Muscle layer of colon (tissue), 2 donors: ENCODE data around the gene SAMD15.
"Not testable (repeated sequence)": the region's sequence is repeated elsewhere in the genome, so short reads cannot be mapped to it uniquely, and the experiment has no call there.

Source experiments
- H3K27ac ChIP-seq: one replicate; pipeline ENCODE4 v1.7.0; 2013; ENCODE audit warnings: low read depth, mild to moderate bottlenecking, low read length, moderate library complexity
- H3K27me3 ChIP-seq, 2 donors: one replicate each; pipeline ENCODE4 v1.7.0; 2013; ENCODE audit warnings: low read length in 2 of 2, mild to moderate bottlenecking in 2 of 2; ENCODE audit not compliant: insufficient read depth in 2 of 2, control insufficient read depth in 1 of 2
- H3K36me3 ChIP-seq: one replicate; pipeline ENCODE4 v1.7.0; 2013; ENCODE audit warnings: mild to moderate bottlenecking, low read length; ENCODE audit not compliant: insufficient read depth
- H3K4me1 ChIP-seq: one replicate; pipeline ENCODE4 v1.7.0; 2013; ENCODE audit warnings: mild to moderate bottlenecking, low read length; ENCODE audit not compliant: insufficient read depth
- H3K4me3 ChIP-seq, 2 donors: one replicate each; pipeline ENCODE4 v1.7.0; 2013; ENCODE audit warnings: low read length in 2 of 2, low read depth in 1 of 2, mild to moderate bottlenecking in 1 of 2, moderate library complexity in 1 of 2
- H3K9ac ChIP-seq: one replicate; pipeline ENCODE4 v1.7.0; 2013; ENCODE audit warnings: low read length
- H3K9me3 ChIP-seq: one replicate; pipeline ENCODE4 v1.7.0; 2013; ENCODE audit warnings: mild to moderate bottlenecking, low read length
- donor health status: abdominal sarcoma.
- donor health status: Adenocarcinoma of cecum.

The SAMD15 gene

DNA sequence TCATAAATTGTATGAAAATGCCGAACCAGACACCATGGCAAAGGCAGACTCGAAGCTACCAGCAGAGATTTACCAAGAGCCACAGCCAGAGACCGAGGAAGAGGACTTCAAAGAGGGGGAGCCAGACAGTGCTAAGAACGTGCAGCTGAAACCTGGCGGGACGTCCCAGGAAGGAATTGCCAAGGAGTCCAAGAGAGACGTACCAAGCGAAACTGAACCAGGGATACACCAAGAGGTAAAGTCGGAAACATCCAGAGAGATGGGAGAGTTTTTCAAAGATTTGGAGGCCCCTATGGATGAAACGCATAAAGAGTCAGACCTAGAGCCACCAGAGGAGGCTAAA, 294 bp downstream of the SAMD15 start:
- Histone ChIP-seq H3K4me3 (peak overlapping the region; percentile 84 to 94), H3K27me3 (no peaks in the 10 kb centered on the region), H3K27ac (peak overlapping the region; percentile 91)

DNA sequence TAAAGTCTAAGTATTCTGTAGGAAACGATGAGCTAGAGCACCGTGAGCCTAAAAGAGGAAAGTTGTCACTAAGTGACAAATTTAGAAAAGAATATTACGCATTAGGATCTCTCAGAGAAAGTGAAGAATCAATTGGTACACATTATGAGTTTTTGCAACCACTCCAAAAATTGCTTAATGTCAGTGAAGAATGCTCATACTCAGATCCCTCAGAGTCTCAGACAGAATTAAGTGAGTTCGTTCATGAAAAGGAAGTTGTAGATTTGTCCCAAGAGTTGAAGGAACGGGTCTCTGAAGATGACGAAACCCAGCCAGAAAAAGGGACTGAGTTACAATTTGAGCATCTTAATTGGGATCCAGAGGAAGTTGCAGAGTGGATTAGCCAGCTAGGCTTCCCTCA, 1.5 kb downstream of the SAMD15 start:
- Histone ChIP-seq H3K9me3 (no peaks in the 10 kb centered on the region), H3K4me1 (peaks cover 12% of the 10 kb centered on the region), H3K9ac (no peak overlapping the region), H3K27ac (no peak overlapping the region), H3K27me3 (no peaks in the 10 kb centered on the region), H3K36me3 (no peaks in the 10 kb centered on the region), H3K4me3 (no peak overlapping the region)

More for the DNA sequence above, 294 bp downstream of the SAMD15 start:
- H3K4me1 ChIP-seq: peaks cover 12% of the 10 kb centered on the region
- no peak overlapping the region for H3K9ac ChIP-seq
- no peaks in the 10 kb centered on the region for H3K9me3 ChIP-seq
- H3K36me3 ChIP-seq: no peaks in the 10 kb centered on the region

DNA sequence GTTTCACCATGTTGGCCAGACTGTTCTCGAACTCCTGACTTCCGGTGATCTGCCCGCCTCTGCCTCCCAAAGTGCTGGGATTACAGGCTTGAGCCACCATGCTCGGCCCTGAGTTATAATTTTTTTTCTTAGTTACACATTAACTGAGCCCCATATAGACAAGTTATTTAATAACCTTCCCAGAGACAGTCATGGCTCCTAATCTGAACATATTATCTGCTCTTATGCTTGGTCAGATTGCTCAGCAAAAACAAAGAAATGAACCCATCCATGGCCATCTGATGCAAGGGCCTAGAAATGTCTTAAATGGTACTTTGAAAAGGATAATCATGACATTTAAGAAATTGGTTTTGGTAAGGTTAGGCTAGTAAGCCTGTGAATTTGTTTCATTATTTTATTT, 13.0 kb downstream of the SAMD15 start:
- H3K27ac ChIP-seq: no peak overlapping the region
- no peak overlapping the region for H3K9ac ChIP-seq
- no peak overlapping the region for H3K4me3 ChIP-seq
- H3K27me3 ChIP-seq: no peaks in the 10 kb centered on the region
- no peaks in the 10 kb centered on the region for H3K9me3 ChIP-seq
- no peaks in the 10 kb centered on the region for H3K36me3 ChIP-seq
- no peaks in the 10 kb centered on the region for H3K4me1 ChIP-seq

DNA sequence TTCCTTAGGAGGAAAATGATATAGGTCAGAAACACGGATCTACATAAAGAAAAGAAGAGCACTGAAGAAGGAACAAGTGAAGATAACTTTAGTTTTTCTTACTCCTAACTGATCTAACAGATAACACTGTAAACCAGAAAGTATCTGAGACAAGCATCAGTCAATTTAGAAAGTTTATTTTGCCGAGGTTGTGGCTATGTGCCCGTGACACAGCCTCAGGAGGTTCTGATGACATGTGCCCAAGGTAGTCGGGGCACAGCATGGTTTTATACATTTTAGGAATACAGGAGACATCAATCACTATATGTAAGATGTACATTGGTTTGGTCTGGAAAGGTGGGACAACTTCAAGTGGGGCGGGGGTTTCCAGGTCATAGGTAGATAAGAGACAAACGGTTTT, 23.0 kb downstream of the SAMD15 start:
- Histone ChIP-seq H3K9ac (no peak overlapping the region), H3K27me3 (no peaks in the 10 kb centered on the region), H3K36me3 (no peaks in the 10 kb centered on the region), H3K4me1 (no peaks in the 10 kb centered on the region), H3K4me3 (no peak overlapping the region), H3K9me3 (no peaks in the 10 kb centered on the region), H3K27ac (no peak overlapping the region)

DNA sequence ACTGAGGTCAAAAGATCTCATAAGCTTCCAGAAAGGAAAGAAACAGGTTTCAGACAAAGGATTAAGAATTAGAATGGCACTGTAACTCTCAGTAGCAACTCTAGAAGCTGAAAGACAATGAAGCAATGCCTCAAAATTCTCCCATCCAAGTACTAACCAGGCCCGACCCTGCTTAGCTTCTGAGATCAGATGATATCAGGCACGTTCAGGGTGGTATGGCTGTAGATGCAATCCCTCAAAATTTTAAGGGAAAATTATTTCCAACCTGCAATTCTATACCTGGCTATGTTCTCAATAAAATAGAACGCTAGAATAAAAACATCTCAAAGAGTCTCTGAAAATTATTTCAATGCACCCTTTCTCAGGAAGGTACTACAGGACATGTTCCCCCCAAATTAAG, 26.6 kb downstream of the SAMD15 start:
- no peak overlapping the region for H3K4me3 ChIP-seq
- H3K4me1 ChIP-seq: no peaks in the 10 kb centered on the region
- no peaks in the 10 kb centered on the region for H3K27me3 ChIP-seq
- H3K9ac ChIP-seq: no peak overlapping the region
- no peaks in the 10 kb centered on the region for H3K9me3 ChIP-seq
- H3K36me3 ChIP-seq: no peaks in the 10 kb centered on the region
- H3K27ac ChIP-seq: no peak overlapping the region

DNA sequence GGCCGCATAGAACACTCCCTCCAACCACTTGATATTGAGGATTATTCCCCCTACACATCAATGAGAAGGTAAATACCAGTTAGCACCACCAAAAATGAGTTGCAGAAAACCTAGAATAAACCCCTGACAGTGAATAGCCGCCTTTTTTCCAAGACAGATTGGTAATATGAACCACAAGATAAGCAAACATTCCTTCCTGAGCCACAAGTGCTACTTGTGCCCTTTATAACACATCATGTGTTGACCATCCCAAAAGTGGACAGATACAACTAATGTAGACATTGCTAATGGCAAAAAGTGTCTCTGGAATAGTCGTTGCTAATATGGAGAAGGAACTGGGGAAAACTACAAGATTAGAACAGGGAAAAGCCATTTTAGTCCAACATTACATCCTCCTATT, 28.9 kb downstream of the SAMD15 start:
- H3K9me3 ChIP-seq: no peaks in the 10 kb centered on the region
- no peaks in the 10 kb centered on the region for H3K36me3 ChIP-seq
- H3K9ac ChIP-seq: no peak overlapping the region
- H3K27ac ChIP-seq: no peak overlapping the region
- H3K27me3 ChIP-seq: no peaks in the 10 kb centered on the region
- H3K4me3 ChIP-seq: no peak overlapping the region
- no peaks in the 10 kb centered on the region for H3K4me1 ChIP-seq

DNA sequence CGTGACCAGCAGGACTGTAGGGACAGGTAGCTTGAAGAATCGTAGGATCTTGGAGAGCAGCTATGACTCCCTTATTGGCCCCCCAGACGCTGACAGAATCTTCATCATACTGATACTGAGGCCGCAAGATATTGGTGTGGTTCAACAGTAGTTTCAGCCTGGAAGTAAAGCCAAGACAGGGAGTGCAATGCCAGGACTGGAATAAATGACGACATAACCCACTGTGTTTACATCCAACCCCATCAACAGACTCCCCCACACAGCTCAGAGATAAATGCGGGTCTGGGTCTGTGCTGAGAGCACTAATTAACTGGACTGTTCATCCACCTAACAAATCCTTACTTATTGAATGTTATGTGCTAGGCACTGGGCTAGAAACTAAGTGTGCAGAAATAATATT, 29.5 kb downstream of the SAMD15 start:
- Histone ChIP-seq H3K4me1 (no peaks in the 10 kb centered on the region), H3K9ac (no peak overlapping the region), H3K27me3 (no peaks in the 10 kb centered on the region), H3K9me3 (no peaks in the 10 kb centered on the region), H3K4me3 (no peak overlapping the region), H3K27ac (no peak overlapping the region), H3K36me3 (no peaks in the 10 kb centered on the region)

DNA sequence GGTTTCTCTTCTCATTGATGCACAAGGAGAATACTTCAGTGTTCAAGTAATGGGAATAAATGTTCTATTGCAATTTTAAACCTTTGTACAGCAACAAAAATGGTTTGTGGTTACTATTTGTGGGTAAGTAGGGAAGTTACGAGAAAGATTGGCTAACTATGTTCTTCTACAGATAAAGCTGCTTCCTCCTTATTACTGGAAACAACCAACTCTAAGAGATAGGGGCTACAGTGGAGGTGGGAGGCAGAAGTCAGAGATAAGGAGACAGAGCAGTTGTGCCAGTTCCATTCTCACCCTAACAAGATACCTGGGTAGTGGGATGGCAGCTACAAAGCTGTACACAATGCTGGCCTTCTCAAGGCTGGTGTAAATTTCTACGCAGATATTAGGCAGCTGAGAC, 30.0 kb downstream of the SAMD15 start:
- Histone ChIP-seq H3K27ac (no peak overlapping the region), H3K9ac (no peak overlapping the region), H3K27me3 (no peaks in the 10 kb centered on the region), H3K9me3 (no peaks in the 10 kb centered on the region), H3K4me1 (no peaks in the 10 kb centered on the region), H3K36me3 (no peaks in the 10 kb centered on the region), H3K4me3 (no peak overlapping the region)

DNA sequence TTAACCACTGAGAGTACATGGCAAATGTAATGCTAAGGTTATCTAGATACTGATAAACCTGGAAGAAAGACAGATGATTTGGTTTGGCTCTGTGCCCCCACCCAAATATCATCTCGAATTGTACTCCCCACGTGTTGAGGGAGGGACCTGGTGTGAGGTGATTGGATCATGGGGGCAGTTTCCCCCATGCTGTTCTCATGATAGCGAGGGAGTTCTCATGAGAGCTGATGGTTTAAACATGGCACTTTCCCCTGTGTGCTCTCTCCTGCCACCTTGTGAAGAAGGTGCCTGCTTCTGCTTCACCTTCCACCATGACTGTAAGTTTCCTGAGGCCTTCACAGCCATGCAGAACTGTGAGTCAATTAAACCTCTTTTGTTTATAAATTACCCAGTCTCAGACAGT, 32.0 kb downstream of the SAMD15 start:
- Histone ChIP-seq H3K4me3 (no peak overlapping the region), H3K9ac (no peak overlapping the region), H3K27me3 (no peaks in the 10 kb centered on the region), H3K27ac (no peak overlapping the region), H3K4me1 (no peaks in the 10 kb centered on the region), H3K36me3 (no peaks in the 10 kb centered on the region), H3K9me3 (no peaks in the 10 kb centered on the region)

DNA sequence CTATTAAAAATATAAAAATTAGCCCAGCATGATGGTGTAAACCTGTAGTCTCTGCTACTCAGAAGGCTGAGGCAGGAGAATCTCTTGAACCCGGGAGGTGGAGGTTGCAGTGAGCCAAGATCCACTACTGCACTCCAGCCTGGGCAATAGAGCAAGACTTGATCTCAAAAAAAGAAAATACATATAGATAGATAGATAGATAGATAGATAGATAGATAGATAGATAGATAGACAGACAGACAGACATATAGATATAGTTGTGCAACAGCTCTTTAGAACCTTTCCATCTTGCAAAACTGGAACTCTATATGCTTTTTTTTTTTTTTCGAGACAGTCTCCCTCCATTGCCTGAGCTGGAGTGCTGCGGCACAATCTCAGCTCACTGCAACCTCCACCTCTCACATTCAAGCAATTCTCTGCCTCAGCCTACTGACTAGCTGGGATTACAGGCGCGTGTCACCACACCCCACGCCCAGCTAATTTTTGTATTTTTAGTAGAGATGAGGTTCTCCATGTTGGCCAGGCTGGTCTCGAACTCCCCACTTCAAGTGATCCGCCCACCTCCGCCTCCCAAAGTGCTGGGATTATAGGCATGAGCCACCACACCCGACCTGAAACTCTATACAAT, 38.3 kb downstream of the SAMD15 start:
- H3K9ac ChIP-seq, H3K27me3 ChIP-seq, H3K9me3 ChIP-seq, H3K27ac ChIP-seq, H3K4me1 ChIP-seq, H3K4me3 ChIP-seq, H3K36me3 ChIP-seq: not testable (repeated sequence)

DNA sequence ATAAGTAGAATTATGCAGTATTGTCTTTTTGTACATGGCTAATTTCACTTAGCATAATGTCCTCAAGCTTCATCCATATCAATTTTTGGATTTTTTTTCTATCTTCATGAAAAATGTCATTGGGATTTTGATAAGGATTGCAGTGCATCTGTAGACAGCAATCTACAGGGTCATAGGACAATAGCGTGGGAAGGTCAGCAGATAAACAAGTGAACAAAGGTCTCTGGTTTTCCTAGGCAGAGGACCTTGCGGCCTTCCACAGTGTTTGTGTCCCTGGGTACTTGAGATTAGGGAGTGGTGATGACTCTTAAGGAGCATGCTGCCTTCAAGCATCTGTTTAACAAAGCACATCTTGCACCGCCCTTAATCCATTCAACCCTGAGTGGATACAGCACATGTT, 38.9 kb downstream of the SAMD15 start:
- H3K36me3 ChIP-seq, H3K27ac ChIP-seq, H3K9me3 ChIP-seq, H3K9ac ChIP-seq, H3K4me1 ChIP-seq, H3K27me3 ChIP-seq, H3K4me3 ChIP-seq: not testable (repeated sequence)

DNA sequence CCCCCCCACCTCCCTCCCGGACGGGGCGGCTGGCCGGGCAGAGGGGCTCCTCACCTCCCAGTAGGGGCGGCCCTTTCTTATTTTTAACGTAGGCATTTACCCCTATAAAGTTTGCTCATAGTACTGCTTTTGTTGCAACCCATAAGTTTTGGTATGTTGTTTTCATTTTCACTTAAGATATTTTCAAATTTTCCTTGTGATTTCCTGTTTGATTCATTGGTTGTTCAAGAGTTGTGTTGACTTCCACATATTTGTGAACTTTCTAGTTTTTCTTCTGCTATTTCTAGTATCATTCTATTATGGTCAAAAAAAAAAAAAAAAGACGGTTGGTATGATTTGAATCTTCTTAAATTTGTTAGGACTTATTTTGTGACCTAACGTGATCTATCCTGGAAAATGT, 39.7 kb downstream of the SAMD15 start:
- H3K4me3 ChIP-seq: no peak overlapping the region
- H3K9ac ChIP-seq: no peak overlapping the region
- no peaks in the 10 kb centered on the region for H3K27me3 ChIP-seq
- H3K4me1 ChIP-seq: no peaks in the 10 kb centered on the region
- H3K9me3 ChIP-seq: no peaks in the 10 kb centered on the region
- no peaks in the 10 kb centered on the region for H3K36me3 ChIP-seq
- no peak overlapping the region for H3K27ac ChIP-seq
